Activated CD8-positive, alpha-beta memory T cell treated with anti-CD3 and anti-CD28 coated beads, Interleukin-2, amount 10 ng/mL, durations not matched to agents 7 days and 5 days (primary cell): Measurements from ENCODE around the gene DEFB123. TPM values are rescaled to one million over a fixed set of nuclear protein-coding genes. Genes with fewer than 3 reads are reported as not detected.
"Not testable (repeated sequence)": the region's sequence is repeated elsewhere in the genome, so short reads cannot be mapped to it uniquely, and the experiment has no call there.

Experiments used
- ATAC-seq: fragments of 150-1000 bp; cut with Tn5 transposase; one replicate; pipeline ENCODE4 v1.10.0; 2021; ENCODE audit warnings: moderate library complexity
- CTCF ChIA-PET: fragments of 350-600 bp; sonication (Branson Sonifier 250); formaldehyde crosslinking; loops from one replicate; lab custom pipeline; 2021; ENCODE audit warnings: antibody characterized with exemption; lab: Charles Lee
- DNase-seq: peaks from one replicate; pipeline ENCODE4 v3.0.0-alpha.2; 2020
- H3K27ac Mint-ChIP-seq: one replicate; pipeline ENCODE4 v1.8.0; 2021; ENCODE audit warnings: mild to moderate bottlenecking, mixed read lengths
- H3K27me3 Mint-ChIP-seq: one replicate; pipeline ENCODE4 v1.8.0; 2021; ENCODE audit warnings: mixed read lengths
- H3K36me3 Mint-ChIP-seq: one replicate; pipeline ENCODE4 v1.8.0; 2021; ENCODE audit warnings: mild to moderate bottlenecking, mixed read lengths
- H3K4me1 Mint-ChIP-seq: one replicate; pipeline ENCODE4 v1.8.0; 2021; ENCODE audit warnings: mixed read lengths
- H3K4me3 Mint-ChIP-seq: one replicate; pipeline ENCODE4 v1.8.0; 2021; ENCODE audit warnings: mild to moderate bottlenecking, moderate library complexity, mixed read lengths
- H3K9me3 Mint-ChIP-seq: one replicate; pipeline ENCODE4 v1.8.0; 2022; ENCODE audit warnings: low read depth, mixed read lengths
- total RNA-seq, 2 experiments: library from RNA; stranded (reverse); gene quantifications; one replicate each; pipeline ENCODE4 v1.2.3, GENCODE V29; 2021

The DEFB123 gene
- total RNA-seq, 2 experiments from 2014 or later: not detected

DNA sequence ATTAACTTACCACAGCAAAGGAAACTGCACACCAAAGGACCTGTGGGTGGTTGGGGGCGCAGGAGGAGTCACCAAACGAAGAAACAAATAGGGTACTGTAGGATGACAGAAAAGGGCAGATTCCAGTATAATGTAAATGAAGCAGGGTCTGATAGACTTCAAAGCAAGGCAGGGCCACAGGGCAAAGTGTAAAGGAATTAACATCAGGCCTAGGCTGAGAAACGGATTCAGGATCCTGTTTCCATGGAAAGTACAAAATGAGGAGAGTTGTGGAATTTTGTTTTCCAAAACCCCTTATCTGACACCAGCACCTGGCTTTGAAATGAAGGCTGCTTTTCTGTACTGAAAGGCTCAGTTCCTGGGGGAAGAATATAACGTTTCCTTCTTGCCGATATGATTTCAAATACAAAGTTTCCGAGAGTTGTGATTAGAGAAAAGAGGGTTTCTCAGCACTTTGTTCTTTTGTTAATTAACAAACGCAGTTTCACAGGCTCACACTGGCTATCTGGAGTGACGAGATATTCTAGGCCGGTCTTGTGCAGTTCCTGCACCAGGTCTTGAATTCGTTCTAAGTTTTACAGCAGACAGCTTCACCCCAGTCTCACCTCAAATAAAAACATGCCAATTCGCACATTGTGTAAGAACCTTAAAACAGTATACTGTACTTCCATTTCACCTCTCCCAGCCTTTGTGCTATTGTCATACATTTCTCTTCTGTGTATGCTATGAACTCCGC, 5.8 kb downstream of the DEFB123 start:
- H3K4me3 Mint-ChIP-seq: no peak overlapping the region
- H3K27ac Mint-ChIP-seq: no peak overlapping the region
- CTCF ChIA-PET: no interaction called here
- no peak for ATAC-seq
- DNase-seq: no peak
- H3K4me1 Mint-ChIP-seq: no peaks in the 10 kb centered on the region
- H3K27me3 Mint-ChIP-seq: peaks cover 6% of the 10 kb centered on the region
- no peaks in the 10 kb centered on the region for H3K9me3 Mint-ChIP-seq
- no peaks in the 10 kb centered on the region for H3K36me3 Mint-ChIP-seq

GRCh38 chr20:31449511-31450414, 9.3 kb downstream of the DEFB123 start:
- H3K9me3 Mint-ChIP-seq: no peaks in the 10 kb centered on the region
- H3K27me3 Mint-ChIP-seq: peaks cover 5% of the 10 kb centered on the region
- H3K36me3 Mint-ChIP-seq: no peaks in the 10 kb centered on the region
- no peak overlapping the region for H3K4me3 Mint-ChIP-seq
- H3K4me1 Mint-ChIP-seq: no peaks in the 10 kb centered on the region
- CTCF ChIA-PET: interaction anchor here (0.7 to 2.1 kb wide), 4 partner anchors 9 to 54 kb away, joined by 3 to 5 read pairs (median 4); partner anchors contain the start of gene DEFB123
- ATAC-seq (no peak), DNase-seq (no peak)
- no peak overlapping the region for H3K27ac Mint-ChIP-seq

GRCh38 chr20:31452575-31452974, 12.1 kb downstream of the DEFB123 start:
- H3K27ac Mint-ChIP-seq: no peak overlapping the region
- H3K4me1 Mint-ChIP-seq: no peaks in the 10 kb centered on the region
- no peaks in the 10 kb centered on the region for H3K9me3 Mint-ChIP-seq
- H3K36me3 Mint-ChIP-seq: no peaks in the 10 kb centered on the region
- ATAC-seq: no peak
- H3K4me3 Mint-ChIP-seq: no peak overlapping the region
- CTCF ChIA-PET: no interaction called here
- no peak for DNase-seq
- H3K27me3 Mint-ChIP-seq: peaks cover 3% of the 10 kb centered on the region

GRCh38 chr20:31454361-31454760, 13.9 kb downstream of the DEFB123 start:
- no peak overlapping the region for H3K4me3 Mint-ChIP-seq
- peaks cover 8% of the 10 kb centered on the region for H3K27me3 Mint-ChIP-seq
- H3K27ac Mint-ChIP-seq: no peak overlapping the region
- no peaks in the 10 kb centered on the region for H3K4me1 Mint-ChIP-seq
- no peak for ATAC-seq
- DNase-seq: no peak
- H3K36me3 Mint-ChIP-seq: no peaks in the 10 kb centered on the region
- CTCF ChIA-PET: interaction anchor here (0.6 to 1.0 kb wide), 2 partner anchors 49 to 111 kb away, joined by 3 to 11 read pairs; no protein-coding TSS in a partner anchor
- no peaks in the 10 kb centered on the region for H3K9me3 Mint-ChIP-seq

DNA sequence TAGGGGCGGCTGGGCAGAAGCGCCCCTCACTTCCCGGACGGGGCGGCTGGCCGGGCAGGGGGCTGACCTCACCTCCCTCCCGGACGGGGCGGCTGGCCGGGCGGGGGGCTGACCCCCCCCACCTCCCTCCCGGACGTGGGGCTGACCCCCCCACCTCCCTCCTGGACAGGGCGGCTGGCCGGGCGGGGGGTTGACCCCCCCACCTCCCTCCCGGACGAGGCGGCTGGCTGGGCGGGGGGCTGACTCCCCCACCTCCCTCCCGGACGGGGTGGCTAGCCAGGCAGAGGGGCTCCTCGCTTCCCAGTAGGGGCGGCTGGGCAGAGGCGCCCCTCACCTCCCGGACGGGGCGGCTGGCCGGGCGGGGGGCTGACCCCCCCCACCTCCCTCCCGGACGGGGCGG, 30.5 kb downstream of the DEFB123 start:
- H3K27ac Mint-ChIP-seq: not testable (repeated sequence)

DNA sequence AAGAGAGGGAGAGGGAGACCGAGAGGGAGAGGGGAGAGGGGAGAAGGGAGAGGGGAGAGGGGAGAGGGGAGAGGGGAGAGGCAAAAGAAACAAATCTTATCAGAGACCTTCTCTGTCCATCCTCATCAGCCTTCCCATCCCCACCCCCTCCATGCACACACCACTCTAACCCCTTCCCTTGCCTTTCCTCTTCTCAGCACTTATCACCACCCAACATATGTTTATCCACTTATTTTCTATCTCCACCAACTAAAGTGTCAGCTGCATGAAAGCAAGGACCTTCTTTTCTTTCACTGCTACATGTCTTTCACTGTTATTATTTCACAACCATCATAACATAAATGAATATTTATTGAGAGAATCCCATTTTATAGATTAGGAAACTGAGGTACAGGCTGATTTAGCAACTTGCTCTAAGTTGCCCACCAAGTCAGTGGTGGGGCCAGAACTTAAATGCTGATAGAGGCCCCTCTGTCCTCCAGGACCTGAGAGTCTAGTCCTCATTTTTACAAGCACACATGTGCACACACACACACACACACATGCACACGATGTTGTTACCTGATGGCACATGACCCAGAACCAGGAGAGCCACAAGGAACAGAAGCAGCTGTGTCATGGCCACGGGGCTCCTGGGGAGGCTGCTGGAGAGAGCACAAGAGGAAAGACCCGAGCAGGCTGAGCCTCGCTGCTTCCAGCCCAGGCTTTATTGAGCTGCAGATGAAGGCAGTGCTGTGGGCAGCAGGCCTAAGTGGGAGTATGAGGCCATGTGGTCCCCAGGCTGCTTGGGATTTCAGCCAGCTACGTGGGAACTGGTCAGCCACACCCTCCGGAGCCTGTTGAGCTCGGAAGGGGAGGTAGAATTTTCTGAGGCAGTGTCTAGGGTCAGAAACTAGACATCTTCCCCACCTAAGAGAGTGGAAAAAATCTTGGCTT, 32.2 kb downstream of the DEFB123 start:
- CTCF ChIA-PET: interaction anchor here (2.4 kb wide), 1 partner anchor 30 kb away, joined by 11 read pairs; no protein-coding TSS in a partner anchor
- Mint-ChIP-seq H3K9me3 (peaks cover 2% of the 10 kb centered on the region), H3K36me3 (peaks cover 2% of the 10 kb centered on the region), H3K4me1 (no peaks in the 10 kb centered on the region), H3K27me3 (peaks cover 39% of the 10 kb centered on the region), H3K4me3 (no peak overlapping the region), H3K27ac (no peak overlapping the region)
- ATAC-seq: no peak
- no peak for DNase-seq

More for the DNA sequence above, 30.5 kb downstream of the DEFB123 start:
- DNase-seq, H3K4me1 Mint-ChIP-seq, H3K9me3 Mint-ChIP-seq, CTCF ChIA-PET, H3K4me3 Mint-ChIP-seq, ATAC-seq, H3K36me3 Mint-ChIP-seq: not testable (repeated sequence)
- H3K27me3 Mint-ChIP-seq: peaks cover 21% of the 10 kb centered on the region

- H3K4me1 Mint-ChIP-seq: no peaks in the 10 kb centered on the region
- no peak for ATAC-seq
- H3K9me3 Mint-ChIP-seq: peaks cover 2% of the 10 kb centered on the region
- H3K27ac Mint-ChIP-seq: no peak overlapping the region
- H3K36me3 Mint-ChIP-seq: peaks cover 2% of the 10 kb centered on the region
- CTCF ChIA-PET: interaction anchor here (1.9 to 2.4 kb wide), 2 partner anchors 29 to 139 kb away, joined by 6 to 11 read pairs; no protein-coding TSS in a partner anchor
- peaks cover 42% of the 10 kb centered on the region for H3K27me3 Mint-ChIP-seq
- no peak for DNase-seq
- H3K4me3 Mint-ChIP-seq: no peak overlapping the region
Observed at GRCh38 chr20:31473331-31474096, 33.1 kb downstream of the DEFB123 start.

DNA sequence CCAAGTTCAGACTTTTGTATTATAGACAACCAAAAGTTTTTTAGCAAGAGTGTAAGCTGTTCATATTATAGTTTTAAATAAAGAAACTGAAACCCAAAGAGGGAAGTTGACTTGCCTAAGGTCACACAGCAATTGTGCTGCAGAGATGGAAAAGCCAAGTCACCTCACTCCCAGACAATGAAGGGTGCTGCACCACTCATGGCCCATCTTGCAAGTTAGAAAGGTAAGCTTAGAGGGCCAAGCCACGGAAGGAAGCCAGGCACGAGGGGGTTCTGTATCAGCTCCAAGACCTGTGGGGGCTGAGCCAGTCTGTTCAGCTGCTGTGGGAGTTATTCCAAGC, 33.6 kb downstream of the DEFB123 start:
- CTCF ChIA-PET: interaction anchor here (1.9 to 2.4 kb wide), 2 partner anchors 29 to 139 kb away, joined by 6 to 11 read pairs; no protein-coding TSS in a partner anchor
- Mint-ChIP-seq H3K4me3 (no peak overlapping the region), H3K9me3 (peaks cover 2% of the 10 kb centered on the region), H3K27me3 (peaks cover 42% of the 10 kb centered on the region), H3K27ac (no peak overlapping the region), H3K4me1 (no peaks in the 10 kb centered on the region), H3K36me3 (peaks cover 2% of the 10 kb centered on the region)
- DNase-seq: no peak
- no peak for ATAC-seq

DNA sequence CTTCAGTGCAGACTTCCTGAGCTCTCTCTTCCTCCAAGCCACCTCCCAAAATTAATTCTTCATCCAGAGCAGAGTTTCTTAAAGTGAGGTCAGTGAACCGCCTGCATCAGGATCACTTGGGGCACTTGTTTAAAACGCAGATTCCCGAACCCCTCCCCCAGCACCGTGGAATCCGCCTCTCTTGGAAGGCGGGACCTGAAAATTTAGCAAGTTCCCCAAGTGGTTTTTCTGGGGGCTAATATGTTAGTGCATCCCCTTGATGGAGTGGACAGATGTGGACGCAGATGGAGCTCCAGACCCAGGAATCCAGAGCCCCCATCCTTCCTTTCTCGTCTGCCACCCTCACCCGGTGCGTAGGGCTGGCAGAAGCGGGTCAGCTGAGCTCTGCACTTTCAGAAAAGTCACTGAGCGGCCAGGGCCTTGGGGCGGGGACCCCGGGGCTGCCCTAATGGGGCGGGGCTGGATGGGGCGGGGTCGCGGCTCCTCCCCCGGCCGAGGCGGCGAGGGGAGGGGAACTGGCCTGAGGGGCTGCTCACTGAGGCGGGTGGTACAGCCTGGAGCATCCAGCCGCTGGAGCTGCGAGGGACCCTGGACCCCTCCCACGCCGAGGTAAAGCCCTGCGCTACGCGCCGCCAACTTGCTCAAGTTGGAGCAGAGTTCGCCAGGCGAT, 34.5 kb downstream of the DEFB123 start, which contains the start of the genes DEFB124 and REM1:
Gene DEFB124, minus strand, starts transcription at position 370 of the 670 bp plus-strand sequence. CDS start 2,114 bp downstream, outside the sequence.
Gene REM1, plus strand, starts transcription at position 531 of the 670 bp plus-strand sequence. CDS start 1,158 bp downstream, outside the sequence.
- H3K9me3 Mint-ChIP-seq: peaks cover 2% of the 10 kb centered on the region
- no peaks in the 10 kb centered on the region for H3K4me1 Mint-ChIP-seq
- DNase-seq (no peak), ATAC-seq (no peak)
- no peak within 1 kb of the TSS for H3K27ac Mint-ChIP-seq
- no peak within 1 kb of the TSS for H3K4me3 Mint-ChIP-seq
- peaks cover 42% of the 10 kb centered on the region for H3K27me3 Mint-ChIP-seq
- CTCF ChIA-PET: interaction anchor here (1.9 to 2.4 kb wide), 2 partner anchors 28 to 138 kb away, joined by 6 to 11 read pairs; no protein-coding TSS in a partner anchor
- H3K36me3 Mint-ChIP-seq: peaks cover 2% of the 10 kb centered on the region

GRCh38 chr20:31475472-31476293, 35.3 kb downstream of the DEFB123 start:
- Mint-ChIP-seq H3K4me3 (no peak overlapping the region), H3K27ac (no peak overlapping the region), H3K9me3 (peaks cover 2% of the 10 kb centered on the region), H3K4me1 (no peaks in the 10 kb centered on the region), H3K27me3 (peaks cover 42% of the 10 kb centered on the region), H3K36me3 (peaks cover 2% of the 10 kb centered on the region)
- no peak for DNase-seq
- ATAC-seq: no peak
- CTCF ChIA-PET: interaction anchor here (1.9 kb wide), 1 partner anchor 137 kb away, joined by 6 read pairs; no protein-coding TSS in a partner anchor

- peaks cover 2% of the 10 kb centered on the region for H3K9me3 Mint-ChIP-seq
- peaks cover 2% of the 10 kb centered on the region for H3K36me3 Mint-ChIP-seq
Observed at GRCh38 chr20:31476294-31476585, 35.8 kb downstream of the DEFB123 start.

More at GRCh38 chr20:31476294-31476585, 35.8 kb downstream of the DEFB123 start:
- Mint-ChIP-seq H3K4me3 (no peak overlapping the region), H3K27me3 (peaks cover 42% of the 10 kb centered on the region), H3K27ac (no peak overlapping the region), H3K4me1 (no peaks in the 10 kb centered on the region)
- CTCF ChIA-PET: no interaction called here
- no peak for DNase-seq
- ATAC-seq: no peak
